ENCODE measurements around the gene PRDM16.

- TF ChIP-seq CTCF (IDR thresholded peaks at IDR 0.05) = no peak
- no peak for TF ChIP-seq E2F1 (CRISPR knock-in tag; IDR thresholded peaks at IDR 0.05)
- no peak for TF ChIP-seq NFE2L1 (CRISPR knock-in tag; IDR thresholded peaks at IDR 0.05)
- no peak for TF ChIP-seq ESRRA (CRISPR knock-in tag; IDR thresholded peaks at IDR 0.05; ENCODE audit: borderline replicate concordance)
- TF ChIP-seq E2F5 (CRISPR knock-in tag; IDR thresholded peaks at IDR 0.05) = no peak
Measured at GRCh38 chr1:3237994-3238702, 169.1 kb downstream of the PRDM16 start.
